Ishikawa (cell line): ENCODE results near the gene SLIT3.

Experiments
- CEBPB ChIP-seq: IDR thresholded peaks from 2 replicates; pipeline ENCODE4 v1.6.1; 2012
- CREB1 ChIP-seq: IDR thresholded peaks from 2 replicates; pipeline ENCODE4 v1.6.1; 2012; ENCODE audit warnings: low read depth
- EGR1 ChIP-seq: IDR thresholded peaks from 2 replicates; pipeline ENCODE4 v1.6.1; 2012
- EP300 ChIP-seq: IDR thresholded peaks from 2 replicates; pipeline ENCODE4 v1.6.1; 2012; ENCODE audit warnings: borderline replicate concordance
- FOXM1 ChIP-seq: IDR thresholded peaks from 2 replicates; pipeline ENCODE4 v1.6.1; 2012; ENCODE audit warnings: low read depth, borderline replicate concordance
- MAX ChIP-seq: IDR thresholded peaks from 2 replicates; pipeline ENCODE4 v1.6.1; 2012
- NFIC ChIP-seq: IDR thresholded peaks from 2 replicates; pipeline ENCODE4 v1.6.1; 2012
- RAD21 ChIP-seq: IDR thresholded peaks from 2 replicates; pipeline ENCODE4 v1.6.1; 2012; ENCODE audit warnings: low read depth
- REST ChIP-seq: IDR thresholded peaks from 2 replicates; pipeline ENCODE4 v1.6.1; 2012; ENCODE audit warnings: low read depth, mild to moderate bottlenecking
- TAF1 ChIP-seq: IDR thresholded peaks from 2 replicates; pipeline ENCODE4 v1.6.1; 2012; ENCODE audit warnings: low read depth, mild to moderate bottlenecking
- TCF12 ChIP-seq: IDR thresholded peaks from 2 replicates; pipeline ENCODE4 v1.6.1; 2012; ENCODE audit warnings: low read depth
- TEAD4 ChIP-seq: IDR thresholded peaks from 2 replicates; pipeline ENCODE4 v1.6.1; 2012
- USF1 ChIP-seq: IDR thresholded peaks from 2 replicates; pipeline ENCODE4 v1.6.1; 2012
- YY1 ChIP-seq: IDR thresholded peaks from 2 replicates; pipeline ENCODE4 v1.6.1; 2012; ENCODE audit warnings: low read depth

- no peak for TF ChIP-seq FOXM1
- TF ChIP-seq MAX = no peak
- TF ChIP-seq RAD21 = no peak
- TF ChIP-seq REST = no peak
- TF ChIP-seq EP300 = no peak
- no peak for TF ChIP-seq USF1
- TF ChIP-seq TEAD4 = no peak
- TF ChIP-seq TCF12 = no peak
- TF ChIP-seq TAF1 = no peak
- no peak for TF ChIP-seq YY1
- TF ChIP-seq CREB1 = no peak
- no peak for TF ChIP-seq CEBPB
- no peak for TF ChIP-seq NFIC
- no peak for TF ChIP-seq EGR1
Observed at GRCh38 chr5:168668078-168668477, 632.9 kb downstream of the SLIT3 start.
